Cardiac septum (tissue), 1 donor: ENCODE measurements around the gene WSCD1. TPM values are rescaled to one million over a fixed set of nuclear protein-coding genes. Genes with fewer than 3 reads are reported as not detected.

Experiments used
- DNase-seq: peaks from one replicate; pipeline ENCODE4 v3.0.0-alpha.2; 2020; ENCODE audit warnings: low spot score
- intact Hi-C: fragments of 100-400 bp; cut with DNase I; formaldehyde crosslinking; loops from one replicate; pipeline ENCODE4 v1.14.0; 2022
- total RNA-seq: library from RNA; stranded (reverse); fragmentation: NEBNext Ultra II Directional; extraction: Animal tissue kit (Norgen Biotek cat#: 25700); gene quantifications from one replicate; pipeline ENCODE4 v1.2.1, GENCODE V29; 2021
- donor health status: DM: no; HTN: no; CAD: no.

WSCD1 gene
- total RNA-seq, 1 donor from 2014 or later = 1.4 TPM

DNA sequence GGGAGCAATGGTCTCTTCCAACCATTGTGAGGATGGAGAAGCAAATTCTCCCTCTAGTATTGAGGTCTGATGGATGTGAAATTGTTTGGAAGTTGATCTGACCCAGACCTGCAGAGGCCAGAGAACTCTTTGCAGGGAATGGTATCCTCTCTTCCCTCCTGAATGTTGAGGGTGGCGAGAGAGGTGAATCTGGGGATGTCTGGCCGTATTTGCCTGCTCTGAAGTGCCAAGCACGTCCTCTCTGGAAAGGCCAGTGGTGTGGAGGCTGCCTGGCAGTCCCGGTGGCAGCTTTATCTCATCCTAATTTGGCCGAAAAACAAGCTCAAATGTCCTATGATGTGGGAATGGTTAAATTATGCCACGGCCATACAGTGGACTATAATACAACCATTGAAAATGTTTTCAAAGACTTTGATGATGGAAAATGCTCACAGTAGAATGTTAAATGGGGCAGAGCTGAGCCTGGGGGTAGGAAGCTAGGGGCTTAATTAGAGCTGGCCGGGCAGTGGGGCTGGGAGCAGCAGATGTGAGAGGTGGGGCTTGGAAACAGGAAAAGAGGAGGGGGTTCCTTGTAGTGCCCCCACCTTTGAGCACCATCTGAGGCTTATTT is 30.8 kb downstream of the WSCD1 start:
- peak; percentile 53 for DNase-seq
- intact Hi-C loops = no loop called here

DNA sequence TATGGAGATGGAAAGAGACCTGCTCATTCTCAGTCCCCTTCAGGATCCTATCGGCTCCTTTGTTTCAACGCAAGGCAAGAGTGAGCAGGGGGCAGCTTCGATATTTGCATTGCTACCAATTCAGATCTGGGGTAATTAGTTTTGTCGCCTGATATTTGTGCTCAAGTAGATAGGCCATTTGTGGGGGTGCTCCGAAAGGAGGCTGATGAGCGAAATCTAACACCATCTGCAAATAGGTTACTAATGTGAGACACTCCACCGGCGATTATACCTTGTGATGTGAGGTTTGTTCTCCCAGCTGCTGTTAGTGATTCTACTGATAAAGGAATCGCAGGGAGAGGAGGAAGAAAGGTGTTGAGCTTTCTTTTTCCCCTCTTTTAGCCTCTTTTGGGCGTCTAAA is 31.5 kb downstream of the WSCD1 start:
- peak; percentile 19 for DNase-seq
- intact Hi-C loops = no loop called here

DNA sequence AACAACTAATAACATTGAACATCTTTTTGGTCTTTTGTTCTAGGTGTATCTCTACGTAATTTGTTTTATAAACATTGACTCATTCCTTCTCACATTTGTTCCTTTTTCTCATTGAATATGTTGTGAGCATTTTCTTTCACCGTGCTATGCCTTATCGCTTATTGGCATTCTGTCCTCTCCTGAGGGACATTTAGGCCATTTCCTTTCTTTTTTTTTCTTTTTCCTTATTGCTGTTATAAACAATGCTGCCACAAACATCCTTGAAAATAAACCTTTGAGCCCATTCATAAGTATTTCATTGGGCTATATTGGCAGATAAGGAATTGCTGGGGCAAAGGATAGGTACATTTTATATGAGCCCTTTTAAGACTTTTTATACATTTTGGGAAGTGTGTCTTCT is 32.4 kb downstream of the WSCD1 start:
- DNase-seq = no peak
- intact Hi-C loops = no loop called here

DNA sequence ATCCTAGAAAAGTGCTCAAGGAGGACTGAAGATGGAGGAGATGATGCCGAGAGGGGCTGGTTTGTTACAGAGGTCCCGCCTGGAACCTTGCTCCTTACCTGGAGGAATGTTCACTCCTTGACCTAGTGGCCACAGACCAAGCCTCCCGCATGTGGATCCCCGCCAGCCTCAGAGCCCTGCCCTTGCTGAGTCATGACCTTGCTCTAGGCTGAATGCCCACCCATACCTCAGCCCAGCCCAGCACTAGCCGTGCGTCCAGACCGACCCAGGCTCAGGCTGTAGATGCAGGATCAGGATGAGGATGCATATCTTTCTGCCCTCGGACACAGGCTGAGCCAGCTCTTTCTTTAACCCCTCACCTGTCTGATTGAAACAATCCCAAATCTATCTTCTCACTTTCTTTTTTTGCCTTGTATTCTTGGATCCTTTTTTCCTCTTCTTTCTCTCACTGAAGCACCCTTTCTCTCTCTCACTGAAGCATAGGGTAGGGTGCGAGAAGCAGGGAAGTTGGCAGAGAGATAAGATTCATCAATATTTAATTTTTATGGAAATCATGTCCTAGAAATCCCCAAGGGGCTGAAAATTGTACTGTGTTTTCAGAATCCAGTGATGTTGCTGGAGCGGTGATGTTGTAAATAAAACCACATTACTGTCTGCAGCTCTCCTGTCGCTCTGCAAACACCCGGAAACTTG is 34.9 kb downstream of the WSCD1 start:
- DNase-seq = no peak
- intact Hi-C loops = no loop called here

DNA sequence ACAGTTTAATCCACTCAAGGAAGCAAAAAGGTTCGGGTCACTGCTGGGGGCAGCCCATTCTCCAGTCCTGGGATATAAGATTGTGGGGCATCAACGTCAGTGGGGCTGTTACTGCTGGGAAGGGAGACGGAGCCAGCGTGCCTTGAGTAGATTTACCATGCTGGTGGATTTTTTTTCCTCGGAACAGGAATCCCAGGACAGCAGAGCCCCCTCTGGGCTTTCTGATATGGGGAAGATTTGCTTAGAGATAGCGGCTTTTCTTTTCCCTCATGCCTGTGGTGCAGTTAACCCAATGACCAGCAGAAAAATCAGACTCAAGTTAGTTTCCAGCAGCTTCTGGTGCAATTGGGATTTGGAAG is 35.4 kb downstream of the WSCD1 start:
- DNase-seq = no peak

DNA sequence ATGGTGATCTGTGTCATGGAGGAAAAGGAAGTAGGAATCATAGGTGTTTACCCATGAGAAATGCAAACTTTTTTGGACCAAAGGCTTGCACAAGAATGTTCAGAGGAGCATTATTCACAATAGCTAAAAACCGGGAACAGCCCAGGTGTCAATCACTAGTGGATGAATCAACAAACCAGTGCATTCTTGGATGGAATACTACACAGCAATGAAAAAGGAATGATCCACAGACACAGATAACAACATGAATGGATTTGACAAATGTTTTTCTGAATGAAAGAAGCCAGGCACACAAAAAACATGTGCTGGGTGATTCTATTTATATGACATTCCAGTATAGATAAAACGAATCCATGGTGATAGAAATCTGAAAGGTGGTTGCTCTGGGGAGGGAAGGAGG is 36.0 kb downstream of the WSCD1 start:
- intact Hi-C loops = no loop called here
- no peak for DNase-seq

More for the DNA sequence above, 35.4 kb downstream of the WSCD1 start:
- intact Hi-C loops = no loop called here

DNA sequence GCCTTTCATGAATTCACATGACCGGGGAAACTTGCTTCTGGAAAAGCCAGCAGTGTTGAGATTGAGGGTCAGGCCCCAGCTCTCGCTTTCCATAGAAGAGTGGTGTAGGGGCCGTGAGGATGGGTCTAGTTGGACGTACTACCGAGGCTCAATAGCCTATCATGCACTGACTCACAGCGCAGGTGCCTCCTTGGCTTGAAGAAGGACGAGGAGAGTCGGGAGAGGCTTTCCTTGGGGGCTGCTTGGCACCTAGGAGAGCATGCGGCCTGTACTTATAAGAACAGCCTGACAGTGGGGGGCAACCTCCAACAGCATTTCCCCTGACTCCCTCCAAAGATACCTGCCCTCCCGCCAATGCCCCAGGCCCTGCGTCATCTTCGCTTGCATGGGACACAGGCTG is 37.6 kb downstream of the WSCD1 start:
- DNase-seq = no peak
- intact Hi-C loops = no loop called here

DNA sequence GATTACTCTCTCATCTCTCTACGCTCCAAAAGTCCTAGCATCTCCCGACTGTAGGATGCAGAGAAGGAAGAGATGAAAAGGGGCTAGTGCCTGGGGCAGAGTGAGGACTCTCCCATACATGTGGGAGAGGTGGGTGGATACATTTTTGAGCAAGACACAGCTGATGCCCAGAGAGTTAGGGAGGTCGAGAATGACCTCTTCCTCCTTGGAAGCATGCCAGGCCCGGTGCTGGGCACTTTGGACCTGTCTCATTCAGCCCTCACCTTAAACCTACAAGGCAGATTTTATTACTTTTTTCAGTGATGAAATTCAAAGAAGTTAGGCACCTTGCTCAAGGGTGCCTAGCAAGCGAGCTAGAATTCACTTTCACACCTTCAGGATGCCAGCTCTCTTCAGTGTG is 38.2 kb downstream of the WSCD1 start:
- intact Hi-C loops = no loop called here
- peak; percentile 50 for DNase-seq

DNA sequence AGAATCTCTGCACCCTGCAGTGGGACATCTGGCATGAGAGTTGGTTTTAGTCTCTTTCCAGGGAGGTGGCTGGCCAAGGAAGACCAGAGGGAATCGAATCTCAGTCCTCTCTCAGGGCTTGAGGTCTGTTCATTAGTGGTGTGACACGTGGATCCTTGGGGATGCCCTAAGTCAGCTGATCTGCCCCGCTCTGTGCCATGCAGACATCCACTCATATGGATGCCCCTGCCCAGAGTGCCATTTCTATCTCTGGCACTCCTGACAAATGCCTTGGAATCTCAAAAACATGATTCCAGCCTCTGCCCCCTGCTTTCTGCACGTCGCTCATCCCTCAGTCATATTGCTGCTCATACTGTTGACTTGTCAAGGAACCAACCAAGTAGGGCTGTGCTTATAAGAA is 38.8 kb downstream of the WSCD1 start:
- DNase-seq = no peak
- intact Hi-C loops = no loop called here

DNA sequence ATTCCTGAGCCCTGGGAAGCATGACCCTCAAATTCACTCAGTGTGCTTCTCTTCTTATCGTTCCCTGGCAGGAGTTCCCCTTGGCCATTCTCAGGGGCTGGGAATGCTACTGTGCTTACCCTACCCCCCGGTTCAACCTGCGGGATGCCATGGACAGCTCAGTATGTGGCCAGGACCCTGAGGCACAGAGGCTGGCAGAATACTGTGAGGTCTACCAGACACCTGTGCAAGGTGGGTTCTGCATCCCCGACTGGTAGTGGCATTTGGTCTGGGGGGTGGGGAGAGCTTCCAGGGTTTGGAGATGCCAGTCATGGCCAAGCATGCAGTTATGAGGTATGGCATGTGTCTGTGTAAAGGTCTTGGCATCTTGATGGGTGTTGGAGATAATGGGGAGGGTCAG is 39.4 kb downstream of the WSCD1 start:
- DNase-seq = no peak
- intact Hi-C loops = no loop called here

DNA sequence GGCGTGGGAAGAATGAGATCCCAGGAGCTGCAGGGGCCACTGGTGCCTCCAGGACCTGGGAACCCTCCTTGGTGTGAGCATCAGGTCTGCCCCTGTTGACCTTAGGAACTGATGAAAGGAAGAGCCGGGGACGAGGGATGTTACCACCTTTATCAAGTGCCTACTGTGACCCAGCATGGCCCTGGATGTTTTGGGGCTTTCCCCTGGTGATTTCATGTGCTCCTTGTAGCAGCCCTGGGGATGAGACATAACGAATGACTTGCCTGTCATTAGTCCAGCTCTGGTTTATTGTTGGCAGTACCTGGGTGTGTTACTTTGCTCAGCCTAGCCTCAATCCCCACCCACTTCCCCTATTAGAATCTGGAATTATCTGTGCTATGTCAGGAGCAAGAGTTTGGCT is 39.9 kb downstream of the WSCD1 start:
- no peak for DNase-seq
- intact Hi-C loops = no loop called here

DNA sequence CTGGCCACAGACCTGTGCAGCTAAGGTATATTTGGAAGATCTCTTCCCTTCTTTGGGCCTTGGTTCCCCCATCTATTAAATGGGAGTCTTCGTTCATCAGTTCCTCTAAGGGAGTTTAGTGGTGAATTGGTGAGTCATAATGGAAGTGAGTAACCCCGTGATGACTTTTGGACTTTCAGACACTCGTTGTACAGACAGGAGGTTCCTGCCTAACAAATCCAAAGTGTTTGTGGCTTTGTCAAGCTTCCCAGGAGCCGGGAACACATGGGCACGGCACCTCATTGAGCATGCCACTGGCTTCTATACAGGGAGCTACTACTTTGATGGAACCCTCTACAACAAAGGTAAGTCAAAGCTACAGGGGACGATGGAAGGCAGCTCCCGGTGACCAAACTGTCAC is 40.4 kb downstream of the WSCD1 start:
- intact Hi-C loops = no loop called here
- no peak for DNase-seq

DNA sequence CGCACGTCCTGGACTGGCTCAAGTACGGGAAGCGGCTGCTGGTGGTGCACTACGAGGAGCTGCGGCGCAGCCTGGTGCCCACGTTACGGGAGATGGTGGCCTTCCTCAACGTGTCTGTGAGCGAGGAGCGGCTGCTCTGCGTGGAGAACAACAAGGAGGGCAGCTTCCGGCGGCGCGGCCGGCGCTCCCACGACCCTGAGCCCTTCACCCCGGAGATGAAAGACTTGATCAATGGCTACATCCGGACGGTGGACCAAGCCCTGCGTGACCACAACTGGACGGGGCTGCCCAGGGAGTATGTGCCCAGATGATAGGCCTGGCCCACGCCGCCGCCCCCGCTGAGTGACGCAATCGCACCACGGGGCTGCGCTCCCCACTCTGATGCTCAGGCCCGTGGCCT is 50.2 kb downstream of the WSCD1 start:
- intact Hi-C loops = no loop called here
- no peak for DNase-seq

DNA sequence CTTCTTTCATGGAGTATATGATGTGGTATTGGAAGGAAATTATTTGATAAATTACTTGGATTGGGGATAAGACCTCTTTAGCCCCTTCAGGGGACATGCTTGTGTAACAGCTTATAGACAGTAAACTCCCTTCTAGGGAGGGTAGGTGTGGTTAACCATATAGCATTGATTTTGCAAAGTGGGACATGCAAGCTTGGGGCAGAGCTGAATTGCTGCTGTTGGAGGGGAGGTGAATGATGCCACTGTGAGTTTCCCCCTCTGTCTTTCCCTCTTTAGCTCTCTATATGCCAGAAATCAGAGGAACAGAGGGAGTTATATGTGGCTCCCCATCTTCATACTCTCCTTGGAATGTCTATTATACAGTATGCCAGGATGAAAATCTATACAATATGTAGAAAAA is 54.7 kb downstream of the WSCD1 start:
- DNase-seq = no peak
- intact Hi-C loops = no loop called here

DNA sequence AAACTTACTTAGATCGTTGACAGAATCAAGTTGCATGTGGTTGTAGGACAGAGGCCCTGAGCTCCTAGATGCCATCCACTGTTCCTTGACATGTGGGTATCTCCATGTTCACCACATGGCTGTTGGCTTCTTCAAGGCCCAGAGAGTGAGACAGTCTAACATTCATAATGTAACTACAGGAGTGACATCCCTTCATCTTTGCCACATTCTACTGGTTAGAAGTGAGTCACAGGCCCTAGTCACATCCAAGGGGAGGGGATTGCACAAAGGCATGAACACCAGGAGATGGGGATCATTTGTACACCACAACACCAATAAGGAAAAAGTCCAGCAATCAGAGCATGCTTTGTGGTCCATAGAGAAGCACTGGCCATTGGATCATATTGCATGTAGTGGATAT is 56.6 kb downstream of the WSCD1 start:
- intact Hi-C loops = no loop called here
- no peak for DNase-seq

DNA sequence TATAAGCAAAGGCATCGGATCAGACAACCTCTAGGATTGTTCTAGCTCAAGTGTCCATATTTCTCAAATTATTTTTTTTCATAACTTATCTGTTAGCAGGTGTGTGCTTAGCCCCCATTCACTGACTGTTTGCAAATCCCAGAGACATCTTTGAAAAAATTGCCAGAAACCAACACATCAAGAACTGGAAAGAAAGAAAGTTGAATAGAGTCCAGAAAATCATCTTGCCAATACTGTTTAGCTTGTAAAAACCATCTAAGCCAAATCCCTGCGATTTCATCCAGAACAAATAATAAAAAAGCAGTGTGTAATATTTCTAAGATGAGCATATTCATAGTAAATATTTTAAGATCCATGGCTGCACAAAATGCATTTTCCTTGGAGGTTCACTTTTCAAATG is 64.5 kb downstream of the WSCD1 start:
- intact Hi-C loops = no loop called here
- DNase-seq = no peak

DNA sequence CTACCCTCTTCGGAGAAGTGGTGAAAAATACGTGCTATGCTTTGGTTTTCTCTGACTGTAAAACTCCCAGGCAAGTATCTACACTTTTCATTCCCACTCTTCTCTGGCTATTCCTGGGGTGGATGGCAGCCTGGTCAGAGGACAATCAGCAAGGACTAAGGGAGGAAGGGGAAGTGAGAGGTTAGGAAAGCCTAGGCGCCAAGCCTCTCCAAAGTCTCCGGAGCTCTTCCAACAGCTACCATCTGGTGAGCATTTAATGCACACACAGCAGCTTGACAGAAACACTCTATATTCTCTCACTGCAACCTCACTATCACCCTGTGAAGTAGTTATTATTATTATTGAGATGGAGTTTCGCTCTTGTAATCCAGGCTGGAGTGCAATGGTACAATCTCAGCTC is 65.1 kb downstream of the WSCD1 start:
- DNase-seq = no peak
- intact Hi-C loops = no loop called here

DNA sequence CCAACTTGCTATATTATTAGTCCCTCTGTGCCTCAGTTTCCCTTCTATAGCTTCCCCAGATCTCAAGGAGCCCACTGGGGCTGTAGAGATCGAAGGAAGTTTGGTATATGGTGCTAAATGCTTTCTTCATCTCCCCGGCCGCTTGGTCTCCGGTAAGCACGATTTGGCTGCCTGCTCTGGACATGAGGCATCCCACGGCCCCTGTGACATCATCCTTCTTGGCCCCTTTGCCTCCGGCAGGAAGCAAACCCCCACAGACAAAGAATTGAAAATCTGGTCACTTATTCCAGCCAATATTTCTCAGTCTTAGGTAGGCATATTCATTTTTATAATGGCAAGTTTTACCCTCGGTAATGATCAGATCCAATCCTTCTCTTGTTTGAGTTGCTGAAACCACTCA is 65.8 kb downstream of the WSCD1 start:
- intact Hi-C loops = no loop called here
- no peak for DNase-seq

DNA sequence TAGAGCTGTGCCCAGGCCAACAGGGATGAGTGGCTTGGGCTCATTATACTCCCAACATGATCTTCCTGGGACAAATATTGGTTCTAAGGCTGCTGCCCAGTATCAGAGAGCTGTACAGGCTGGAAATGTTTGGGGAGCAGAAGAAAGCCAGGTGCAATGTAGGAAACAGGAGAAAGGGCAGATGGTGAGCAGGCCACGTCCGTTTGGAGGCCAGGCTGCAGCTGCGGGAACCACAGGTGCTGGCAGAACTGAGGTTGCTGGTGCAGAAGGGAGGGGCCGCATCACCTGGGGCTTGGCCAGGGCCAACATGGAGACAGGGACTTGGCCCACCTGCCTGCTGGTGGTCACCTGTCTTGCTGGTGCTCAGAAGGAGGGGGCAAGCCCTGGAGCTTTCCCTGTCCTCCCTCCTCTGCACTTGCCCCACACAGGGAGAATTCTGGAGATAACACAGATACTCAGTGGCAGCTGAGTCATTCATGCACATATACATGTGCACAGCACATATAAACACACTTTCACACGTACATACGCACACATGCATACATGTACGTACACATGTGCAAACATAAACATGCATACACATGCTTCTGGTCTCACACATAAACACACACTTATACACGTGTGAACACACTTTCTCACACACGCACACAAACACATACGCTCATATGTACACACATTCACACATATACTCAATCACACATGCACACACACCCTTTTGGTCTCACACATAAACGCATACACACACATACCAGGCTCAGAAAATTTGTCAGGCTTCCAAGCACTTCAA is 67.7 kb downstream of the WSCD1 start:
- intact Hi-C loops = no loop called here
- no peak for DNase-seq

DNA sequence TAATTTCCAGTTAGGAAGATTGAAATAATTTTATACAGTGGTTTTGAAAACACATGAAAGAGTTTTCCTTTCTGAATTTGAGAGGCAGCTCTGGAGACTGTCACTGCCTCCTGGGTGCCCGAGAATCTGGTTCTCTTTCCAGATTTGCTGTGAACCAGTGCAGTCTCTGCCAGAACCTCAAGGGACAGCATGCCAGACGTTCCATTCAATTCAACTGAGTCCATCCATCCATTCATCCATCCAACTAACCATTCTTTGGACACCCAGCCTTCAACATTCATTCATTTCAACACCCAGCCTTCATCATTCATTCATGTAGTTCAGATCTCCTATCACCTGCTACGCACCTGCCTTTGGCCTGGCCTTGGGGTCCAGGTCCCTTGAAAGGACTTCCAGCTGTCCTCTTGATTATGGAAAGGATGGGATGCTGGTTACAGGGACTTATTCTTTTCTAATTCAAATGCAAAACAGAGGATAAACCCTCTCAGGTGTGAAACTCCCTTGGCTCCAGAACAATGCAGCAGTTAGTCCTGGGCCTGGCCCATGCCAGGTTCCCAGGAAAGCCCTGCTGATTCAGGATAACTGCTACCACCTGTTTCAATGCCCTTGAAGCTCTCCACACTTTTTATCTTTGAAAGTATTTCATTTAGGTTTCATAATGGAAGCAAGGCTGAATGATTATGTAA is 68.7 kb downstream of the WSCD1 start:
- intact Hi-C loops = no loop called here
- DNase-seq = no peak

DNA sequence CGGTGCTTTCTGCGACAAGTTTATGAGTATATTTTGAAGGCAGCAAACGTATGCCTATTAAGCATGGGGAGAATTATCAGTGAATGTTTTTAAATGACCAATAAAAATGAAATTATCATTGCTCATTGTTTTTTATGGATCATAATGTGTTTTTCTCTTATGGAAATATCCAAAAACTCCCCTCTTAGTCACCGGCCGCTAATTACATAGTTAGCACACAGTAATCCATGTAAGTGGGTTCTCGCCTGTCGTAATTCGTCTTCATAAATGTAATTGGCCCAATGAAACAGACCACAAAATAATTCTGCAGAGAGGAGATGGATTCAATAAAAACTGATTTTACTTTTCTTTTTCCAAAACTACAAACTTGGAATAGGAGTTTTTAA is 69.3 kb downstream of the WSCD1 start:
- intact Hi-C loops = no loop called here
- DNase-seq = no peak
